GM18502 (cell line): ENCODE measurements around the gene APC.

Experiments
- ATAC-seq: cut with Tn5 transposase; IDR thresholded peaks from one replicate; pipeline ENCODE4 v1.9.1; 2021; ENCODE audit warnings: mild to moderate bottlenecking; ENCODE audit not compliant: unreplicated experiment, poor library complexity

Gene APC

GRCh38 chr5:112737463-112738190 is at the start of gene APC:
Gene APC (plus strand): TSS chr5:112737885. CDS start chr5:112754891, 17,006 bp downstream.
- ATAC-seq, result peak; percentile 100

DNA sequence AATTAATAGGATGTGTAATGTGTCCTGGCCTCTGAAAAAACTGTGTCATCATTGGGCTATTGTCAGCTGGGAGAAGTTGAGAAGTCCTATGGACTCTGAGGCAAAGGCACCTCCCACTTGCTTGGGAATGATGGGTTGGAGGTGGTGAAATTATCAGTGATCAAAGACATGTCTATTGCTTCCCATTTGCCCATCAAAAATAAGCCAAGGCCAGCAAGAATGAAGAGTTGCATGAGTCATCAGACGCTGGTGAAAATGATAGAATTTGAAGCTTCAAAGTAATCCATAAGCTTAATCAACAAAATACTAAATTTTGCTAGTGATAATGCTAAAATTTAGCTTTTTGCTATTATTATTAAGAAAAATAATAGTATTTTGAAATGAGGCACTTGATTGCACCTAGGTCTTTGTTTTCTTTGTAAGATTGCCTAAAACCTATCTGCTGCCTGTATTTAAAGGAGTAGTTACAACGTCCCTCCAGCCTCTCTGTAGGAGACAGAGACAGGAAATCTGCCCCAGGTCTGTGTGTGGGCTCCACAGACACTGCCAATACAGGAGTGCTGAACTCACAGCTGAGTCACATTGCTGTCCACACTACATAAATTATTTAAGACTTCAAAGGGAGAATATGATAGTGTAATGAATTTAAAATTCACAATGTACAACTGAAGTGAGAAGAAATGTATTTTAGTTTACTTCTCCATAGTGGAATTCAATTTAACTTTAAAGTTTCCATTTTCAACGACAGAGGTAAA is 48.4 kb upstream of the APC start:
- no peak for ATAC-seq

DNA sequence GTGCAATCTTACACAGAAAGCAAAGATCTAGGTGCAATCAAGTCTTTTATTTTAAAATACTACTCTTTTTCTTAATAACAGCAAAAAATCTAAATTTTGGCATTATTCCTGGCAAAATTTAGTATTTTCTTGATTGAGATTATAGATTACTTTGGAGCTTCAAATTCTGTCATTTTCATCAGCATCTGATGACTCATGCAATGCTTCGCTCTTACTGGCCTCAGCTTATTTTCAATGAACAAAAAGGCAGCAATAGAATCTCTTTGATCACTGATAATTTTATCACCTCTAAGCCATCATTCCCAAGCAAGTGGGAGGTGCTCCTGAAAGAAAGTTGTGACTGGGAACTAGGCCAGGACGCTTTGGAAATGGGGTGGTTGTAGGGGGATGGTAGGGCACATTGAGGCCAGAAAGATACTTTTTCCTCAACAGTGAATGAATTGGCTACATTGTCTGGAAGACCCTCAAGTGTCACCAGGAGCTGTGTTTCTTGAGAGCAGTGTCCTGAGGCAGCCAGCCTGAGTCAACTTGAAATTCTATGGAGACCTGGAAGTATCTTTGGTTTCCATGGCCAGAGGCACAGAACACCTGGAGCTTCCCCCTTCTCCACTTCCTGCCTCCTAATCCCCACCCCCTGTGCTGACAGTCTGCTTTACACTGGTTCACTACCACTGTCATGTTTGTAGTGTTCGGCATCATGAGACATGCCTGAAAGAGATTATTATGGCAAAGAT is 46.9 kb upstream of the APC start:
- no peak for ATAC-seq

DNA sequence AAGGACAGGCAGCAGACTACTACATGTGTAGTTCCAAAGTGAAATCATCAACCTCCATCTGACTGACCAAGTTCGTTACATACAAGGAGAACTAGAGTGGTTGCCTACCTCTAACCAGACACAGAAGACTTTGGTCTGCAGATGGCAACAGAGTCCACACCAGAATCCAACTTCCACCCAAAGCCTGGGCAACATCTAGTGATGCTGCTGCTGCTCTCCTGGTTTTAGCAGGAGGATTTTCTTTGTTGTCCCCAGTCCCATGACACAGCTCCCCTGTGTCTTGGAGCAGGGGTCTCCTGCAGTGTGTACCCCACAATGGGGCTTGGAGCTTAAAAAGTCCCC is 46.4 kb upstream of the APC start:
- no peak for ATAC-seq

DNA sequence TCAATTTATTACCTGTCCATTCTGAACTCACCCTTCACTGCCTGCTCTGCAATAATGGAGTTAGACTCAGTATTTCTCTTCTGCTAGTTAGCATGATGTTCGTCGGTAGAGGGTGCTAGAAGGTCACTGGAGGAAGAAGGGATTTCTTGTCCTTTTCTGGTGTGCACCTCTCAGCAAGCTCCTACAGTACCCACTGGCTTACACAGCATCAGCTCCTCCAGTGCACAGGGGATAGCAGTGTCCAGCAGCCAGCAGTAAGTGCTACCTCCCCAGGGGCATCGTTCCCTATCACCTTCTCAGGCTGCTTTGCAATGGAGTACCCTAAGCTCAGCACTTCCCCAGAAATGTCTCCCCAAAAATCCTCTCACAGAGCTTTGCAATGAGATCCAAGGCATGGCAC is 45.9 kb upstream of the APC start:
- ATAC-seq, result peak; percentile 54

- ATAC-seq, result peak; percentile 53
Measured at GRCh38 chr5:112692472-112692871, 45.2 kb upstream of the APC start.

DNA sequence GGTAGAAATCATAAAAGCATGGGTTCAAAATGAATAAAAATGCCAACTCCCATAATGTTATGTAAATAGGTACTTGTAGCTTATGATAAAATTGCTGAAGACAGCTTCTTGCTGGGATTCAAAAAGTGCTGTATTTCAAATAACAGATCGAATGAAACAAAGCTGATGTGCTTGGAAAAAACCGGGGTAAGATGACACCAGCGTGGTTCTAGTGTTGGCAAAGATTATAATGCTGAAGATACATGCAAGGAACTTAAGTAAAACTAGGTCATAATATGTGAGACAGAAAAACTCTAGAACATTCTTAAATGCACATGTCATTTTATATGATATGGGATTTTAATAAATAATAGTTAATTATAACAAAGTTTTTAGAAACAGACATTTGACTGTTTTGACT is 44.4 kb upstream of the APC start:
- ATAC-seq, result no peak

DNA sequence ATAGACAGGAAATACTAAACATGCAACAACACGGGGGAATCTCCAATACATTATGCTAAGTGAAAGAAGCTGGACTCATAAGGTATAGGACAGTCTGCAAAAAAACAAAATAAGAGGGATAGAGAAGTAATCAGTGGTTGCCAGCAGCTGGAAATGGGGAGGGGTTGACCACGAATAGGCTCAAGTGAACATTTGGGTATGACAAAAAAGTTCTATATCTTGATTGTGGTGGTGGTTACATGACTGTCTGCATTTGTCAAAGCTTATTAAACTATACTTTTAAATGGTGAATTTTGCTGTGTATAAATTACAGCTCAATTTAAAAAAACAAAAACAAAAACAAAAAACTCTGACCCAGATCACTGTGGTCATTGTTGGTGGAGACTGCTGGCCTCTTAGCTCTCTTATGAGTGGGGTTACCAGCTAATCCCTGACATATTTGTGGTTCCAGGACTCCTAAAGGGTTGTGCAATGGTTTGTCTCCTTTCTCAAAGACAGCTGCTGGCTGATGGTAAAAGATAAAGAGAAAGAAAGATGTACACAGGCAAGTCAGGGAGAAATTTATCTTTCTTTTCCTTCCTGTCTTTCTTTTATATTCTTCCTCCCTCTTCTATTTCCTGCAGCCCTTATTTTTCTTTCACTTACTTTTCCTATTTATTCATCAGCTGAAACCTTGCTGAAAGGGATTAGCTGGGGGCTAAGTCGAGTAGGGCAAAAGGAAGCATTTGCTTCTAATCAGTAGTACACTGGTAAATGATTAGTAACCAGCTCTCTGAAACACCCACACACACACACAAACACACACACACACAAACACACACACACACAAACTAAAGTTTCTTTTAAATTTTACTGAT is 42.6 kb upstream of the APC start:
- ATAC-seq, result no peak

DNA sequence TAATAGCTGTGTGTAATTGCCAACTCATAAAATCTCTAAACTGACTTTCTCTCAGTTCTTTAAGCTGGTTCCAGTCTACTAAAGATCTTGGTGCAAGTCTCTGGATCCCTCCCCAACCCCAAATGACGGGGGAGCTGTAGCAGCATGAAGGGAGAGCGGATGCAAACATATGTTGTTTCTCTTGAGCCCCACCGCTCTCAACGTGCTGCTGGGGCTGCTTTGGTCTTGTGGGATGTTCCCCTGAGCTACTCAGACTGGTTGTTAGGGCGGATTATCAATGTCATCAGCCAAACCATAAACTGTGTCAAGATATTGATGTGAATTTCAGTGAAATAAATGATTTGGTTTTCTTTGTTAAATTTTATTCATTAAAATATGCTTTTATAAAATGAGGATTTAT is 40.9 kb upstream of the APC start:
- no peak for ATAC-seq

GRCh38 chr5:112697322-112697721 is 40.4 kb upstream of the APC start:
- no peak for ATAC-seq

- no peak for ATAC-seq
Measured at GRCh38 chr5:112697833-112698232, 39.9 kb upstream of the APC start.

- no peak for ATAC-seq
Measured at GRCh38 chr5:112703866-112704820, 33.5 kb upstream of the APC start.

- ATAC-seq, result no peak
Measured at GRCh38 chr5:112706446-112707016, 31.2 kb upstream of the APC start.

GRCh38 chr5:112707187-112708102 is 30.2 kb upstream of the APC start:
- peak; percentile 91 for ATAC-seq

DNA sequence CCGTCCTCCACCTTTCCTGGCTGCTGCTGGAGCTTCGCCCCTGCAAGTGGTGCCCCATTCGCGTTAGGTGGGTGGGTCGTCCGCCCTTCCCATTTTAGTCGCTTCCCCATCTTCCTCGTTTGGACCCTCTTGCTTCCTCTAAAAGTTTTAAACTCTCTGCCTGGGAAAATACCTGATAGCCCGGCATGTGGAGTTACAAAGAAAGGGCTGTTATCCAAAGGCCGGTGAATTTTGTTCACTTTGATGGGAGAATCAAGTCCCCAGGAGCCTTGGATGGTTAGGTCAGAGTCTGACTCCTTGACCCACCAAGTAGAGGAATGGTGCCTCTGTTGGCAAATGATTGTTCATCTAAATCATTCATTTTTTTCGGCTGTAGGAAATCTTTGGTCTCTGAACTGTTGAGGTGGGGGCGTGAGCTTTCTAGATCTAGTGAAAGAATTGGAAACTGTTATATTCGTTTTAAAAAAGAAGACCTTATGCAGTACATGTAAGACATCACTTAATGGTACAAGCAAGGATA is 29.5 kb upstream of the APC start:
- ATAC-seq, result no peak

DNA sequence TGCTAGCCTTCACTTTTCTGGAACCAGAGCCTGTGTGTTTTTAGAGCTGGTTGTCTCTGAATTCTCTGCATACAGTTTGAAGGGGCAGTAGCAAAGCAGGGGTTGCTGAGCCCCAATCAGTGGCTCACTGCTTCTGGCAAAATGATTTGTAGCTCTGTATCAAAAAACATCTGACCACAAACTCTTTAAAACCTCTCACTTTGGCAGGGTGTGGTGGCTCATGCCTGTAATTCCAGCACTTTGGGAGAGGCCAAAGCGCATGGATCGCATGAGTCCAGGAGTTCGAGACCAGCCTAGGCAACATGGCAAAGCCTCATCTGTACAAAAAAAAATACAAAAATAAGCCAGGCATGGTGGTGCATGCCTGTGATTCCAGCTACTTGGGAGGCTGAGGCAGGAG is 28.3 kb upstream of the APC start:
- no peak for ATAC-seq

- ATAC-seq, result no peak
Measured at GRCh38 chr5:112710896-112711295, 26.8 kb upstream of the APC start.

DNA sequence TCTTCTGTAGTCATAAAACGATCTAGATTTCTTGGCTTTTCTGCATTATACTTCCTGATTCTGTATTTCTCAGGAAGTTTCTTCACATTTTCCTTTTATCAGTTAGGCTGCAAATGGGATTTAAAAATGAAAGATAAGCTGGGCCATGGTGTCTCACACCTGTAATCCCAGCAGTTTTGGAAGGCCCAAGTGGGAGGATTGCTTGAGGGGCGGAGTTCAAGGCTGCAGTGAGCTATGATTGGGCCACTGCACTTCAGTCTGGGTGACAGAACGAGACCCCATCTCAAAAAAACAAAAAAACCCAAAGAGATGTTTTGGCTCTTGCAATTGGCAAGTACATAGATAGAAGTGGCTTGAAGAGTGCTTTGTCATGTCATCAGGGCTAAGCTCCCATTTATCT is 26.2 kb upstream of the APC start:
- no peak for ATAC-seq
